AG04450 (cell line): Measurements from ENCODE around the gene ABI3BP. TPM values are rescaled to one million over a fixed set of nuclear protein-coding genes. Genes with fewer than 3 reads are reported as not detected.

Source experiments
- CTCF ChIA-PET: fragments of 300-600, 350-600 bp; formaldehyde crosslinking; extraction: SDS; loops from one replicate; lab custom pipeline; 2022; ENCODE audit warnings: antibody characterized with exemption, inconsistent platforms; lab: Charles Lee
- POLR2A ChIA-PET: fragments of 350-600 bp; formaldehyde crosslinking; extraction: SDS; loops from one replicate; lab custom pipeline; 2021; ENCODE audit warnings: antibody characterized with exemption, inconsistent platforms; lab: Yijun Ruan, JAX
- DNase-seq: peaks from one replicate; pipeline ENCODE4 v3.0.0-alpha.2; 2011; ENCODE audit warnings: low read depth, low spot score
- H3K27ac ChIP-seq: one replicate; pipeline ENCODE4 v1.5.1; 2012; ENCODE audit warnings: low read depth, low read length, control low read depth
- H3K27me3 ChIP-seq: one replicate; pipeline ENCODE4 v1.6.0; 2012; ENCODE audit warnings: low read length; ENCODE audit not compliant: control insufficient read depth, insufficient read depth
- H3K4me3 ChIP-seq: 2 replicates; pipeline ENCODE4 v1.5.1; 2011; ENCODE audit warnings: mild to moderate bottlenecking, low read depth, low read length, control low read depth
- H3K9me3 ChIP-seq: 2 replicates; pipeline ENCODE4 v1.5.1; 2012; ENCODE audit warnings: low read length; ENCODE audit not compliant: control insufficient read depth, insufficient read depth
- CTCF ChIP-seq: IDR thresholded peaks from 2 replicates; pipeline ENCODE4 v1.5.1; 2011; ENCODE audit warnings: low read depth, low read length, control low read depth, inconsistent platforms
- polyA plus RNA-seq: library from polyadenylated mRNA; depleted of rRNA; stranded (reverse); fragments of >200 nt; gene quantifications from 2 replicates; pipeline ENCODE4 v1.2.3, GENCODE V29; 2011

ABI3BP gene
- polyA plus RNA-seq, 1 experiment: 5.3 TPM

GRCh38 chr3:100915706-100916495 is 77.3 kb downstream of the ABI3BP start:
- no peak overlapping the region for H3K4me3 ChIP-seq
- TF ChIP-seq CTCF: no peak
- no peak overlapping the region for H3K27ac ChIP-seq
- no peaks in the 10 kb centered on the region for H3K27me3 ChIP-seq
- POLR2A ChIA-PET: no interaction called here
- no peak for DNase-seq
- H3K9me3 ChIP-seq: no peaks in the 10 kb centered on the region
- CTCF ChIA-PET: no interaction called here

DNA sequence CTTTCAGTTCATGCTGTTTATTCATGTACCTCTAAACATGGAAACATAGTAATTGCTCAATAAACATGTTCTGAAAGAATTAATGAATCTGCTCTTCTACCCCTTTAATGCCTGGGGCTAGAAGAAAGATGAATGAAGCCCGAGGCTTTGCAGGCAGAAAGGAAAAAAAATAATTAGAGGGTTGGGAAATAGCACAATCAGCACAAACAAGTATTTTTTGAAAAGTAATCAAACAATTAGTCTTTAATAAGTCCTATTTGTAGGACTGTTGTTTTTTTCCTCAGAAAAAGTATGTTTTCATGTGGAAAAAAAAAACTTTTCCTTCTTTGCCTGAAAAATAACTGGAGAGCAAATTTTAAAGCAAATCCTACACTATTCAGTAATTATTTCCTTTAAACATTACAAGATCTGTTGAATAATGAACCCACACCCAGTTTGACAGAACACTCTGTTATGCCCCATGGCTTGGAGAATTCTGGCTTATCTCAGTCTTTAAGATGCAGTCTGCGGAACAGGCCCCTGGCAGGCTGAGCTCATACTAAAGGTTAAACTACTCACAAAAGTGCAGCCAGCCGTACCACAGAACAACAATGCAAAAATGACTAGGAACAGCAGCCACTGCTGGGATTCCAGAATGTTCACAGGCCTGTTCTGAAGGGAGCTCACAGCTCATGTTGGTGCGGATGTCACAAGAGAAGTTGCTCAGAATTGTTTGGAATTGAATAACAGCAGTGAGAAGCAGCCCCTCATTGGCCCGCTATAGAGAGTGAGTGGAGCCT is 79.2 kb downstream of the ABI3BP start:
- Histone ChIP-seq H3K27ac (no peak overlapping the region), H3K4me3 (no peak overlapping the region), H3K9me3 (no peaks in the 10 kb centered on the region), H3K27me3 (no peaks in the 10 kb centered on the region)
- TF ChIP-seq CTCF: no peak
- ChIA-PET POLR2A (no interaction called here), CTCF (no interaction called here)
- DNase-seq: no peak

- DNase-seq: no peak
- no peak for TF ChIP-seq CTCF
- ChIA-PET POLR2A (no interaction called here), CTCF (interaction anchor here (1.7 kb wide), 1 partner anchor 283 kb away, joined by 5 read pairs; no protein-coding TSS in a partner anchor)
- no peaks in the 10 kb centered on the region for H3K27me3 ChIP-seq
- H3K27ac ChIP-seq: no peak overlapping the region
- H3K9me3 ChIP-seq: no peaks in the 10 kb centered on the region
- H3K4me3 ChIP-seq: no peak overlapping the region
Measured at GRCh38 chr3:100912976-100913545, 80.2 kb downstream of the ABI3BP start.

GRCh38 chr3:100912571-100912970 is 80.7 kb downstream of the ABI3BP start:
- Histone ChIP-seq H3K27ac (no peak overlapping the region), H3K9me3 (no peaks in the 10 kb centered on the region), H3K27me3 (no peaks in the 10 kb centered on the region), H3K4me3 (no peak overlapping the region)
- POLR2A ChIA-PET: no interaction called here
- CTCF ChIA-PET: interaction anchor here (0.6 to 1.7 kb wide), 3 partner anchors 21 to 415 kb away, joined by 3 to 5 read pairs (median 5); no protein-coding TSS in a partner anchor
- DNase-seq: no peak
- no peak for TF ChIP-seq CTCF
